ENCODE data around the gene TOM1L1. TPM values are rescaled to one million over a fixed set of nuclear protein-coding genes. Genes with fewer than 3 reads are reported as not detected.

The TOM1L1 gene
- total RNA-seq, 1 experiment from 2014 or later = 58.5 TPM

DNA sequence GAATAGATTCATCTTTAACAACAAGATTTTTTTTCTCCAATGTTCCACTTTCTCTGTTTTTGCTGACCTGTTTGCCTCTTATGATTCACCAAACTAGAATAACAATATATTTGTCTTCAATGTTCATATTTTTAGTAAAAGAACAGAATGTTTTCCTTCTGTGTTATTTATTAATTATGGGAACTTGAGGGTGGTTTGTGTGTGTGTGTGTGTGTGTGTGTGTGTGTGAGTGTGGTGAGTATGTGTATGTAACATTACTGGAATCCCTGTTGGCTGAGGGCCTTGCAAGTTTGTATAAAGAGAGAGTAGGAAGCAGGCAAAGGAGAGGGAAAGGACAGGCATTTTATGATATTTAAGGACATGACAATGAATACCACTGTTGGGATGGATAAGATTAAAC lies 81.7 kb downstream of the TOM1L1 start:
- POLR2A ChIA-PET = no interaction called here
- TF ChIP-seq GTF2I (CRISPR knock-in tag; conservative IDR thresholded peaks at IDR 0.05) (no peak), ZBTB21 (CRISPR knock-in tag; IDR thresholded peaks at IDR 0.05; ENCODE audit: borderline replicate concordance) (no peak)
- TF ChIP-seq, protein P1, sequence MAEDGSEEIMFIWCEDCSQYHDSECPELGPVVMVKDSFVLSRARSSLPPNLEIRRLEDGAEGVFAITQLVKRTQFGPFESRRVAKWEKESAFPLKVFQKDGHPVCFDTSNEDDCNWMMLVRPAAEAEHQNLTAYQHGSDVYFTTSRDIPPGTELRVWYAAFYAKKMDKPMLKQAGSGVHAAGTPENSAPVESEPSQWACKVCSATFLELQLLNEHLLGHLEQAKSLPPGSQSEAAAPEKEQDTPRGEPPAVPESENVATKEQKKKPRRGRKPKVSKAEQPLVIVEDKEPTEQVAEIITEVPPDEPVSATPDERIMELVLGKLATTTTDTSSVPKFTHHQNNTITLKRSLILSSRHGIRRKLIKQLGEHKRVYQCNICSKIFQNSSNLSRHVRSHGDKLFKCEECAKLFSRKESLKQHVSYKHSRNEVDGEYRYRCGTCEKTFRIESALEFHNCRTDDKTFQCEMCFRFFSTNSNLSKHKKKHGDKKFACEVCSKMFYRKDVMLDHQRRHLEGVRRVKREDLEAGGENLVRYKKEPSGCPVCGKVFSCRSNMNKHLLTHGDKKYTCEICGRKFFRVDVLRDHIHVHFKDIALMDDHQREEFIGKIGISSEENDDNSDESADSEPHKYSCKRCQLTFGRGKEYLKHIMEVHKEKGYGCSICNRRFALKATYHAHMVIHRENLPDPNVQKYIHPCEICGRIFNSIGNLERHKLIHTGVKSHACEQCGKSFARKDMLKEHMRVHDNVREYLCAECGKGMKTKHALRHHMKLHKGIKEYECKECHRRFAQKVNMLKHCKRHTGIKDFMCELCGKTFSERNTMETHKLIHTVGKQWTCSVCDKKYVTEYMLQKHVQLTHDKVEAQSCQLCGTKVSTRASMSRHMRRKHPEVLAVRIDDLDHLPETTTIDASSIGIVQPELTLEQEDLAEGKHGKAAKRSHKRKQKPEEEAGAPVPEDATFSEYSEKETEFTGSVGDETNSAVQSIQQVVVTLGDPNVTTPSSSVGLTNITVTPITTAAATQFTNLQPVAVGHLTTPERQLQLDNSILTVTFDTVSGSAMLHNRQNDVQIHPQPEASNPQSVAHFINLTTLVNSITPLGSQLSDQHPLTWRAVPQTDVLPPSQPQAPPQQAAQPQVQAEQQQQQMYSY (CRISPR knock-in tag; IDR thresholded peaks at IDR 0.05) = no peak
- ATAC-seq (no peak), DNase-seq (ENCODE audit: low spot score) (no peak)
- Mint-ChIP-seq H3K4me3 (no peak overlapping the region), H3K27me3 (ENCODE audit: low read depth) (no peaks in the 10 kb centered on the region), H3K4me1 (0 out of 2 replicates have a peak, but pooled peaks cover 2% of the 10 kb centered on the region), H3K27ac (no peak overlapping the region), H3K36me3 (peaks cover 18% of the 10 kb centered on the region), H3K9me3 (peaks cover 19% of the 10 kb centered on the region)
- CTCF ChIA-PET = no interaction called here

DNA sequence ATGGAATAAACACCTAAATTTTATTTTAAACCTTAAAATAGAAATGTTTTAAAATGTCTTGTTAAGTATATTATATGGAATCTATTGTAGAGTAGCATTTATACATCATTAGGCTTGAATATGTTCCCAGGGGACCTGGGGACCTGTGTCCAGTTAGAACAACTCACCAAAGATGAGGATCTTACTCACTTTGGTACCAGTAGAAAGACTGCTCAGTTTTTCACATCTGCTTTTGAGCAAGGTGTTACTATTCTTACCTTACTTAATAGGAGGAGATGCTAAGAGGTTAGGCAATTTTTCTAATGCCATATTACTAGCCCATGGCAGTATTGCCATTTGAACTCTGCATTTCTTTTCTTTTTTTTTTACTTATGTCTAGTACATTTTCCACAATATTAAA lies 82.6 kb downstream of the TOM1L1 start:
- Mint-ChIP-seq H3K27me3 (ENCODE audit: low read depth) (no peaks in the 10 kb centered on the region), H3K9me3 (peaks cover 19% of the 10 kb centered on the region), H3K4me3 (no peak overlapping the region), H3K36me3 (peaks cover 18% of the 10 kb centered on the region), H3K27ac (no peak overlapping the region), H3K4me1 (0 out of 2 replicates have a peak, but pooled peaks cover 2% of the 10 kb centered on the region)
- POLR2A ChIA-PET = no interaction called here
- TF ChIP-seq, protein P2, sequence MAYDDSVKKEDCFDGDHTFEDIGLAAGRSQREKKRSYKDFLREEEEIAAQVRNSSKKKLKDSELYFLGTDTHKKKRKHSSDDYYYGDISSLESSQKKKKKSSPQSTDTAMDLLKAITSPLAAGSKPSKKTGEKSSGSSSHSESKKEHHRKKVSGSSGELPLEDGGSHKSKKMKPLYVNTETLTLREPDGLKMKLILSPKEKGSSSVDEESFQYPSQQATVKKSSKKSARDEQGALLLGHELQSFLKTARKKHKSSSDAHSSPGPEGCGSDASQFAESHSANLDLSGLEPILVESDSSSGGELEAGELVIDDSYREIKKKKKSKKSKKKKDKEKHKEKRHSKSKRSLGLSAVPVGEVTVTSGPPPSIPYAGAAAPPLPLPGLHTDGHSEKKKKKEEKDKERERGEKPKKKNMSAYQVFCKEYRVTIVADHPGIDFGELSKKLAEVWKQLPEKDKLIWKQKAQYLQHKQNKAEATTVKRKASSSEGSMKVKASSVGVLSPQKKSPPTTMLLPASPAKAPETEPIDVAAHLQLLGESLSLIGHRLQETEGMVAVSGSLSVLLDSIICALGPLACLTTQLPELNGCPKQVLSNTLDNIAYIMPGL (CRISPR knock-in tag; IDR thresholded peaks at IDR 0.05) = no peak
- DNase-seq (ENCODE audit: low spot score) (no peak), ATAC-seq (no peak)
- CTCF ChIA-PET = no interaction called here

DNA sequence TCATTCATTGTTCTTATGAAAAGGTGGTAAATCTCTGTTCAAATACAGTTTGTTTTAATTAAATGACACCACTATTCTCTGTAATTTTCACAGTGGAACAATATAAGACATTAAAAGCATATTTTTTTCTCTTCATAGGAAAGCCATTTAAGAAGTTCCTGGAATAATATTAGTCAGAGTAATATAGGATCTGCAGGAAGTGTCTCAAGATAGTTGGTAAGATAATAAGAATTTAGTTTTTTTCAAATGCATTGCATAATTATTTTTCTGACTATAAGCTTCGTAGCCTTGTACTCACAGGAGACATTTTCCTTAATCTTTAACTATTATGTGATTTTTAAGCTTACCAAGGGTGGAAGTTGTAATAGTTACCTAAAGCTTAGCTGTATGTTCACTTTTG lies 84.8 kb downstream of the TOM1L1 start:
- no peak overlapping the region for H3K4me3 Mint-ChIP-seq
- H3K9me3 Mint-ChIP-seq = peaks cover 7% of the 10 kb centered on the region
- POLR2A ChIA-PET = no interaction called here
- TF ChIP-seq, protein P3, sequence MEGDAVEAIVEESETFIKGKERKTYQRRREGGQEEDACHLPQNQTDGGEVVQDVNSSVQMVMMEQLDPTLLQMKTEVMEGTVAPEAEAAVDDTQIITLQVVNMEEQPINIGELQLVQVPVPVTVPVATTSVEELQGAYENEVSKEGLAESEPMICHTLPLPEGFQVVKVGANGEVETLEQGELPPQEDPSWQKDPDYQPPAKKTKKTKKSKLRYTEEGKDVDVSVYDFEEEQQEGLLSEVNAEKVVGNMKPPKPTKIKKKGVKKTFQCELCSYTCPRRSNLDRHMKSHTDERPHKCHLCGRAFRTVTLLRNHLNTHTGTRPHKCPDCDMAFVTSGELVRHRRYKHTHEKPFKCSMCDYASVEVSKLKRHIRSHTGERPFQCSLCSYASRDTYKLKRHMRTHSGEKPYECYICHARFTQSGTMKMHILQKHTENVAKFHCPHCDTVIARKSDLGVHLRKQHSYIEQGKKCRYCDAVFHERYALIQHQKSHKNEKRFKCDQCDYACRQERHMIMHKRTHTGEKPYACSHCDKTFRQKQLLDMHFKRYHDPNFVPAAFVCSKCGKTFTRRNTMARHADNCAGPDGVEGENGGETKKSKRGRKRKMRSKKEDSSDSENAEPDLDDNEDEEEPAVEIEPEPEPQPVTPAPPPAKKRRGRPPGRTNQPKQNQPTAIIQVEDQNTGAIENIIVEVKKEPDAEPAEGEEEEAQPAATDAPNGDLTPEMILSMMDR (IDR thresholded peaks at IDR 0.05) = no peak
- TF ChIP-seq CREM (CRISPR knock-in tag; IDR thresholded peaks at IDR 0.05) (no peak), FOXP1 (CRISPR knock-in tag; IDR thresholded peaks at IDR 0.05; ENCODE audit: borderline replicate concordance) (no peak), FOXK1 (CRISPR knock-in tag; IDR thresholded peaks at IDR 0.05) (no peak)
- TF ChIP-seq, protein P4, sequence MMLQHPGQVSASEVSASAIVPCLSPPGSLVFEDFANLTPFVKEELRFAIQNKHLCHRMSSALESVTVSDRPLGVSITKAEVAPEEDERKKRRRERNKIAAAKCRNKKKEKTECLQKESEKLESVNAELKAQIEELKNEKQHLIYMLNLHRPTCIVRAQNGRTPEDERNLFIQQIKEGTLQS (CRISPR knock-in tag; conservative IDR thresholded peaks at IDR 0.05) = no peak
- TF ChIP-seq, protein P5, sequence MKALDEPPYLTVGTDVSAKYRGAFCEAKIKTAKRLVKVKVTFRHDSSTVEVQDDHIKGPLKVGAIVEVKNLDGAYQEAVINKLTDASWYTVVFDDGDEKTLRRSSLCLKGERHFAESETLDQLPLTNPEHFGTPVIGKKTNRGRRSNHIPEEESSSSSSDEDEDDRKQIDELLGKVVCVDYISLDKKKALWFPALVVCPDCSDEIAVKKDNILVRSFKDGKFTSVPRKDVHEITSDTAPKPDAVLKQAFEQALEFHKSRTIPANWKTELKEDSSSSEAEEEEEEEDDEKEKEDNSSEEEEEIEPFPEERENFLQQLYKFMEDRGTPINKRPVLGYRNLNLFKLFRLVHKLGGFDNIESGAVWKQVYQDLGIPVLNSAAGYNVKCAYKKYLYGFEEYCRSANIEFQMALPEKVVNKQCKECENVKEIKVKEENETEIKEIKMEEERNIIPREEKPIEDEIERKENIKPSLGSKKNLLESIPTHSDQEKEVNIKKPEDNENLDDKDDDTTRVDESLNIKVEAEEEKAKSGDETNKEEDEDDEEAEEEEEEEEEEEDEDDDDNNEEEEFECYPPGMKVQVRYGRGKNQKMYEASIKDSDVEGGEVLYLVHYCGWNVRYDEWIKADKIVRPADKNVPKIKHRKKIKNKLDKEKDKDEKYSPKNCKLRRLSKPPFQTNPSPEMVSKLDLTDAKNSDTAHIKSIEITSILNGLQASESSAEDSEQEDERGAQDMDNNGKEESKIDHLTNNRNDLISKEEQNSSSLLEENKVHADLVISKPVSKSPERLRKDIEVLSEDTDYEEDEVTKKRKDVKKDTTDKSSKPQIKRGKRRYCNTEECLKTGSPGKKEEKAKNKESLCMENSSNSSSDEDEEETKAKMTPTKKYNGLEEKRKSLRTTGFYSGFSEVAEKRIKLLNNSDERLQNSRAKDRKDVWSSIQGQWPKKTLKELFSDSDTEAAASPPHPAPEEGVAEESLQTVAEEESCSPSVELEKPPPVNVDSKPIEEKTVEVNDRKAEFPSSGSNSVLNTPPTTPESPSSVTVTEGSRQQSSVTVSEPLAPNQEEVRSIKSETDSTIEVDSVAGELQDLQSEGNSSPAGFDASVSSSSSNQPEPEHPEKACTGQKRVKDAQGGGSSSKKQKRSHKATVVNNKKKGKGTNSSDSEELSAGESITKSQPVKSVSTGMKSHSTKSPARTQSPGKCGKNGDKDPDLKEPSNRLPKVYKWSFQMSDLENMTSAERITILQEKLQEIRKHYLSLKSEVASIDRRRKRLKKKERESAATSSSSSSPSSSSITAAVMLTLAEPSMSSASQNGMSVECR (CRISPR knock-in tag; IDR thresholded peaks at IDR 0.05; ENCODE audit: borderline replicate concordance) = no peak
- H3K4me1 Mint-ChIP-seq = 0 out of 2 replicates have a peak, but pooled peaks cover 2% of the 10 kb centered on the region
- no peak overlapping the region for H3K27ac Mint-ChIP-seq
- H3K27me3 Mint-ChIP-seq (ENCODE audit: low read depth) = no peaks in the 10 kb centered on the region
- CTCF ChIA-PET = no interaction called here
- ATAC-seq (no peak), DNase-seq (ENCODE audit: low spot score) (no peak)
- H3K36me3 Mint-ChIP-seq = peaks cover 7% of the 10 kb centered on the region
